Measurements from ENCODE around the gene COMT.

DNA sequence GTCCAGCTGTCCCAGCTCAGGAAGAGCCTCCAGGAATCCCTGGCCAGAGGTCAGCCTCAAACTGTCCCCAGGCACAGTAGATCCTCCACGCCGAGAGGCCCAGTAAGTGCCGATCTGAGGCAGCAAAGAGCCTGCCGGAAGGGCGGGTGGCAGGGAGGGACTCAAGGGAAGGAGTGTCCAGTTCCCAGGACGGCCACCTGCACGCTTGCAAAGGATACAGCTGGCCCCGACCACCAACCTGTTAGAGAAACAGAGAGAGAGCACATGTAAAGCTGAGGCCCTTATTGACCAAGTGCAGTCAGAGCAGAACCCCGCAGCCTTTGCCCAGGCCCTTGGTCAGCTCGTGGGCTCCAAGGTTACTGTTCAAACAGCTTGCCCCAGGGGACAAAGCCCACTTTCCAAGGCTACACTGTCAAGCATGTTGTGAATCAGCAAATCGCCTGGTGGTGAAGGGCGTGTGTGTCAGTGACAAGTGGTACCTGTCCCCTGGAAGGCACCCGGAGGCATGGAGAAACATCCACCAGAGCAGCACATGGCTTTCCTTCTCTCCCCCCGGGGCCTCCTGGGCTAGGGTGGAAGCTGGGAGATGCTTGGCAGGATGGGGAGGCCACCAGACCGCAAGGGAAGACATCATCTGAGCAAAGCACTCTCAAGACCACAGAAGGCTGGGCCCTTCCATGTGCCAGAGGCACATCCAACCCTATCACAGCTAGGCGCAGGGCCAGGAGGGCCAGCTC, 42.6 kb upstream of the COMT start:
- TF ChIP-seq ZNF10 (tag by site-specific recombination; IDR thresholded peaks at IDR 0.05) (no peak), ZNF610 (tag by site-specific recombination; IDR thresholded peaks at IDR 0.05; ENCODE audit: borderline replicate concordance) (no peak), ZNF558 (tag by site-specific recombination; IDR thresholded peaks at IDR 0.05) (no peak)
- TF ChIP-seq, protein P1, sequence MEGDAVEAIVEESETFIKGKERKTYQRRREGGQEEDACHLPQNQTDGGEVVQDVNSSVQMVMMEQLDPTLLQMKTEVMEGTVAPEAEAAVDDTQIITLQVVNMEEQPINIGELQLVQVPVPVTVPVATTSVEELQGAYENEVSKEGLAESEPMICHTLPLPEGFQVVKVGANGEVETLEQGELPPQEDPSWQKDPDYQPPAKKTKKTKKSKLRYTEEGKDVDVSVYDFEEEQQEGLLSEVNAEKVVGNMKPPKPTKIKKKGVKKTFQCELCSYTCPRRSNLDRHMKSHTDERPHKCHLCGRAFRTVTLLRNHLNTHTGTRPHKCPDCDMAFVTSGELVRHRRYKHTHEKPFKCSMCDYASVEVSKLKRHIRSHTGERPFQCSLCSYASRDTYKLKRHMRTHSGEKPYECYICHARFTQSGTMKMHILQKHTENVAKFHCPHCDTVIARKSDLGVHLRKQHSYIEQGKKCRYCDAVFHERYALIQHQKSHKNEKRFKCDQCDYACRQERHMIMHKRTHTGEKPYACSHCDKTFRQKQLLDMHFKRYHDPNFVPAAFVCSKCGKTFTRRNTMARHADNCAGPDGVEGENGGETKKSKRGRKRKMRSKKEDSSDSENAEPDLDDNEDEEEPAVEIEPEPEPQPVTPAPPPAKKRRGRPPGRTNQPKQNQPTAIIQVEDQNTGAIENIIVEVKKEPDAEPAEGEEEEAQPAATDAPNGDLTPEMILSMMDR (tag by site-specific recombination; IDR thresholded peaks at IDR 0.05): no peak
- TF ChIP-seq, protein P2, sequence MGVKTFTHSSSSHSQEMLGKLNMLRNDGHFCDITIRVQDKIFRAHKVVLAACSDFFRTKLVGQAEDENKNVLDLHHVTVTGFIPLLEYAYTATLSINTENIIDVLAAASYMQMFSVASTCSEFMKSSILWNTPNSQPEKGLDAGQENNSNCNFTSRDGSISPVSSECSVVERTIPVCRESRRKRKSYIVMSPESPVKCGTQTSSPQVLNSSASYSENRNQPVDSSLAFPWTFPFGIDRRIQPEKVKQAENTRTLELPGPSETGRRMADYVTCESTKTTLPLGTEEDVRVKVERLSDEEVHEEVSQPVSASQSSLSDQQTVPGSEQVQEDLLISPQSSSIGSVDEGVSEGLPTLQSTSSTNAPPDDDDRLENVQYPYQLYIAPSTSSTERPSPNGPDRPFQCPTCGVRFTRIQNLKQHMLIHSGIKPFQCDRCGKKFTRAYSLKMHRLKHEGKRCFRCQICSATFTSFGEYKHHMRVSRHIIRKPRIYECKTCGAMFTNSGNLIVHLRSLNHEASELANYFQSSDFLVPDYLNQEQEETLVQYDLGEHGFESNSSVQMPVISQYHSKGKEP (tag by site-specific recombination; IDR thresholded peaks at IDR 0.05): no peak
